Head of caudate nucleus (tissue), 42 donors: ENCODE results near the gene TRAPPC2L.

Experiments used
- DNase-seq, 42 donors: peaks; one replicate each; pipeline versions ENCODE4 v3.0.0 to v3.0.0-alpha.2; 2020 to 2021; ENCODE audit warnings: mixed read lengths in 7 of 42
- intact Hi-C: fragments of 100-400 bp; cut with DNase I; formaldehyde crosslinking; loops from one replicate; pipeline ENCODE4 v1.15.0; 2022

Gene TRAPPC2L

DNA sequence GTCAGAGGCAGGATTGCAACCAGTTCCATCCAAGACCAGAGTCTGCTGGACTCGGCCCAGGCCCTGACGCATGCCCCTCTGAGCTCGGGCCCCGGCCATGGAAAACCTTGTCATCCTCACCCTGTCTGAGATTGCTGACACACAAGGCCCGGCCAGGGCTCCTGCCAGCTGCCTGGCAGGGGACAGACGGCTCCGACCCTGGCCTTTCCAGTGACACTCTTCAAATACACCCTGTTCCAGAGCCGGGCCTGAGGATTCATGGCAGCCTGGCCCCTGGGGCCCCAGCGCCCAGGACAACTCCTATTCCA is 12.7 kb downstream of the TRAPPC2L start:
- intact Hi-C loops, result no loop called here
- no peak for DNase-seq

DNA sequence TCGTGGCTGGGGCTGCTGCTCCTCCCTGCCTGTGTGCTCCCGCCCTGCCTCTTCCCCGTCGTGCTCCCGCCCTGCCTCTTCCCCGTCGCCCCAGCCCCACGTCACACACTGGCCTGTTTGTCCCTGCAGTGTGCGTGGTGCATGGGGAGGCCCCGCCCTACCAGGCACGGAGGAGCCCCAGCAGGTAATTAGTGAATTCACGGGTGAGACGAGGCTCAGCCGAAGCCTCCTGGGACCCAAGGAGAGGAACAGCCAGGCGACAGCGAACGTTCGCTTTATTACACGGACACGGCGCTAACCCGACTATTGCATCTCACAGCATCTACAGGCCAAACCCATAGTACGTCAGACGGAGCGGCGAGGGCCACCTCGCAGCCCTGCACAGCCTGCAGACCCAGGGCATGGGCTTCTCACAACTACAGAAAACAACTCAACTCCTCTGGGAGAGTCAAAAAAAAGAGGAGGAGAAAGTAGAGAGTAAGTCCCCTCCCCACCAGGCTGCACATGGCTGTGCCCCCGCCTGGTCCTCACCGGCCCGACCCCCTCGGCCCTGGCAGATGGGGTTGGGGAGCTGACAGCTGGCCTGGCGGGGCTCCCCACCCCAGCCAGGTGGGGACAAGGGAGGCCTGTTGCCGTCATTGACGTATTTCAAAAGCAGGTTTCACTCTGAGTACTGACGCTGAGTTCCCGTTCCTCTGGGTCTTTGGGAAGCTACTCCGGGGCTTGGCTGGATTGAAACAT is 13.9 kb downstream of the TRAPPC2L start:
- DNase-seq, result no peak
- intact Hi-C loops, result no loop called here

DNA sequence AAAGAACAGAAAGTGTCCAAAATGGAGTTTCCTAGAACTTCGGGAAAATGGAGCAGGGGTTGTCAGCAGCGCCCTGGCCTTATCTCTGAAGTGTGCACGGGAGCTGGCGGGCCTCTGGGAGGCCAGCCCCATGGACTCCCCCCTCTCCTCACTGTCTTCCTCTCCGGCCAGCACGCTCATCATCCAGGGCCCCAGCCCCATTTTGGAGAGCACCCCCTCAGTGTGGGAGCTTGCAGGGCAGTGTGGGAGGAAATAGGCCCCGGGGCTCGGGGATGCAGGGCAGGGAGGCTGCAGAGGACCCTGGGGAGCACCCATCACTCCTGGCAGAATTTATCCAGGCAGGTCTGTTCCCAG is 14.4 kb downstream of the TRAPPC2L start:
- DNase-seq, result no peak
- intact Hi-C loops, result no loop called here

DNA sequence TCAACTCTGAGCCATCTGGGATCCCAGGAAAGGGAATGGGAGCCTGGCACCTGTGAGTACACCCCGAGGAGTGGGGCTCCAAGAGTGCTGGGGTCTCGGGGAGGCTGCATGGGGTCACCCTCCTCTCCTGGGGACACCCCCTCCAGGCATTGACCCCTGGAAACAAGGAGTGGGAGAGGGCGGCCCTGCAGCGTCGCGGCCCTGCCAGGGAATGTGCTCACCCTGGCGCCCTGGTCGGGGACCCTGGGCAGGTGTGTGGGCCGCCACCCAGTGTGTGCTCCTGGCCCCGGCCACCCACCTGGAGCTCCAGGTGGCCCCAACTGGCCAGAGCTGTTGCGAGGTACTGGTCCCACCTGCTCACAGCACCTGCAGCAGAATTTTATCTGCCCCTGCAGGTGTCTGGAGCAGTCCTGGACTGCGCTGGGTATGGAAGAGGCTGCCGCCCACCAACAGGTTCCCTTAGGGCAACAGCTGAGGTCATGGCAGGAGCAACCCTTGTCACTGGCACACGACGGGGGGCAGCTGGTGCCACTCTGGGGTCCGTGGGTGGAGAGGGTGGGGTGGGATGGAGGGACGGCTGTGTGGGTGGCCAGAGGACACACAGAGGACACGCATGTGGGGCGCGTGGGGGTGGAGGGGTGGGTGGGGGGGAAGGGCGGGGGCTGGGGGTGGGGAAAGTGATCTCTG is 14.9 kb downstream of the TRAPPC2L start:
- intact Hi-C loops, result no loop called here
- DNase-seq, result no peak

DNA sequence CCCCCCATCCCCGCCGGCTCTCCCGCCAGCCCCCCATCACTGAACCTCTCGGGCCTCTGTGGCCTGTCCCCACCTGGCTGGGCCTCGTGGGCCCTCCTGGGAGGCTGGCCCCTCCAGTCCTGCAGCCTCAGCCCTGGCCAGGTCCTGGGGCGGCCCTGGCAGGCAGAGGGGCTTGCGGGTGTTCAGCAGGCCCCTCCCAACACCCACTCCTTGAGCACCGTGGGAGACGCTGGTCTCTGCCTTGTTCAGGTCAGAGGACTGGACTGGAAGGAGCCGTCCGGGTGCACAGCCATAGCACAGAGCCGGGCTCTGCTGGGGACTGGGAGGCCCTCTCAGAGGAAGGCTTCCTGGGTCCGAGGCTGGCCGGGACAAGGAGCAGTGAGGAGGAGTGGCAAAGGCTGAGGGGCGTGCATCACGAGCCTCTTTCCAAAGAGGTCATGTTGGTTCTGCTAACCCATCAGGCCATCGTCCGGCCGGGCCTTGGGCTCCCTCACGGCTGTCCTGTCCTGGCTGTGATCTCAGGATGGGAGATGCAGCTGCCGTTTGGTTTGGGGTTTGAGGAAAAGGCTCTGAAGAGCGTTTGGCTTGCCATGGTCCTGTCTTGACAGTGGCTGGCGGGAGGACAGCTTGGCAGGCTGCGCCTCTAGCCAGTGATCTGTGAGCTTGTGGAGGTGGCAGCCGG is 15.9 kb downstream of the TRAPPC2L start:
- no peak for DNase-seq
- intact Hi-C loops, result no loop called here

DNA sequence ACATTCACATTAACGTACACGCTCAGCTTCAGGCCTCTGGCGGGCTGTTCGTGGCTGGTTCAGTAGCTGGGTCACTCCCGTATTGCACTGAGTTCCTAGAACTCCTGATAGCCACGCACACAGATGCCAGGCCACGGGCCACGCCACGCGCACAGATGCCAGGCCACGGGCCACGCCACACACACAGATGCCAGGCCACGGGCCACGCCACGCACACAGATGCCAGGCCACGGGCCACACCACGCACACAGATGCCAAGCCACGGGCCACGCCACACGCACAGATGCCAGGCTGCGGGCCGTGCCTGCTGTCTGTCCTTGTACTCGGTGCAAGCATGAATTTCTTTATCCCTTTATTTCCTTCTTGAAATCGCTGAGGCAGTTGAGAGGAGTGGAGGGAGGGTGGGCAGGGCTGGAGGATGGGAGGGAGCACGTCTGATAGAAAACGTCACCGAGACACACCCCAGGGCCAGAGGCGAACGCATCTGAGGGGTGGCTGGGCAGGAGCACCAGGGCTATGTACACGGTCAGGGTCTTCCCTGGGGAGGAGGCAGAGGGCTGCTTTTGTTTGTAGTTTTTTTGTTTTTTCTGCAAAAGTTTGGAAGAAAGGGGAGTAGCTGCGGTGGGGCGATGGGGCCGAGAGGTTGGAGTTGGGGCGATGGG is 18.1 kb downstream of the TRAPPC2L start:
- DNase-seq, result no peak

DNA sequence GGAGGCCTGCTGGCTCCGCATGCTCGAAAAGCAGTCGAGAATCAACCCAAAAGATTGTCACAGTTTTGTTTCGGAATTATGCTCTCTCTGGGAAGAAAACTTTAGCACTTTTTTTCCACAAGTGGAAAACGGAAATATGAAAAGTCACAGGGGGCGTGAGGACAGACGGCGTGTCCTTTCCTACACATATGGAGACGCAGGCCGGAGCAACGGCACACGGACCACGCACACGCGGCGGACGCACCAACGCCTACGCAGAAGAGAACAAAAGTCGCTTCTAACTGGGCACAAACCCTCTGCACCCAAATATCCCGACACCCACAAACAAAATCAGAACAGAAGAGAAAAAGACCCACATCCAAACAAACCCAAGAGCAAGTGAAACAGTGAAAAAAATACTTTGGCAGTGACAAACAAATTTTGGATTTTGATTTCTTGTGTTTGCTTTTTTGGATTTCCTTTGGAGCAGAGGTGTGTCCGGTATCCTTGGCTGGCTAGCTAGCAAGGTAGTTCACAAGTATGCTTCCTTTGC is 18.8 kb downstream of the TRAPPC2L start:
- no peak for DNase-seq
- intact Hi-C loops, result no loop called here

More for the DNA sequence above, 18.1 kb downstream of the TRAPPC2L start:
- intact Hi-C loops, result no loop called here

DNA sequence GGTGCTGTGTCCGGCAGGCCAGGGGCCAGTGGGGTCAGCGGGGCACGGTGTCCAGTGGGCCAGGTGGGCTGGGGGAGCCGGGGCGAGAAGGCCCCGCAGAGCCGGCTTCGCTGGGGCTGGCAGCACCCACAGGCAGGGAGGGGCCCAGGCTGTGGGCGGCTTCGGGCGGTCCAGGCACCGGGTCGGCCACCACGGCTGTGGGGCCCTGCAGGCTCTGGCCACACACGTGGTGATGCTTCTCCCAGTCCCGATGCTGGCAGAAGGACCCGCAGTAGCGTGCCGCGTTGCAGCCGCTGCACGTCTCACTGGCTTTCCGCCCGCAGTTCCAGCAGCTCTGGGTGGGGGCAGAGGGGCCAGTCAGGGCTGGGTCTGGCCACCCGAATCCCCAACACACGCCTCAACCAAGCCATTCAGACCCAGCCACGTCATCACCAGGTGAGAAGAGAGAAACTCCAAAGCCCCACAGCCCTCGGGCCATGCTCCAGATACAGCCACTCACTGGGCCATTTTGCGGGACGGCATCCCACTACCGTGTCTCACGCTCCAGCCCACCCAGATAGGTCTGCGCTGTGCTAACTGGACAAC is 20.1 kb downstream of the TRAPPC2L start:
- intact Hi-C loops, result no loop called here
- no peak for DNase-seq

DNA sequence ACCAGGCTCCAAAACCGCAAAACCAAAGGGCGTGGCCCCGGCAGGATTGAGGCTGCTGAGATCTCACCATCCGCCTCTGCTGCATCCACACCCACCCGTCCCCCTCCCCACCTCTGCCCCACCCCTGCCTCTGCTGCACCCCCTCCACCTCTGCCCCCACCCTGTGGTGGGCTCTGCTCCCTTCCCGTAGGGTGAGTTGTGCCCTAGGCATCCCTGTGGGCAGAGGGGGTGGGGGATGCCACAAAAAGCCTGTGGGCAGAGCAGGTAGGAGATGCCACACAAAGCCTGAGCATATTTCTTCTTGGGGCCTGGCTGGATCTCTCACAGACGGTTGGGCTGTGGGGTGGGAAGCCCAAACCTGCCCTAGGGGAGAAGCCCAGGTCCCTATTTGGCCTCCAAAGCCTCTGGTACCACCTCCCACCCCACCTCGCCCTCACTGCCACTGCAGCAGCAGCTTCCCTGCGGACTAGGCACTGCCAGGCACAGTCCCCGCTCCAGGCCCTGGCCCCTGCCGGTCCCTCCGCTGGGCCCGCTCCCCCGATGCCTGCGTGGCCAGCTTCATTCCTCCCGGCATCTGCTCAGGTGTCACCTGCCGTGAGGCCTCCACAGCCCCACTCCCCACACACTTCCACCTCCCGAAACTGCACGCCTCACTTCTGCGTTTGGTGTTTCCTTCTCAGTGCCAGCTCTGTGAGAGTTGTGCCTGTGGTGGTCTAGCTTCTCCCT is 20.8 kb downstream of the TRAPPC2L start:
- intact Hi-C loops, result no loop called here
- DNase-seq, result no peak

DNA sequence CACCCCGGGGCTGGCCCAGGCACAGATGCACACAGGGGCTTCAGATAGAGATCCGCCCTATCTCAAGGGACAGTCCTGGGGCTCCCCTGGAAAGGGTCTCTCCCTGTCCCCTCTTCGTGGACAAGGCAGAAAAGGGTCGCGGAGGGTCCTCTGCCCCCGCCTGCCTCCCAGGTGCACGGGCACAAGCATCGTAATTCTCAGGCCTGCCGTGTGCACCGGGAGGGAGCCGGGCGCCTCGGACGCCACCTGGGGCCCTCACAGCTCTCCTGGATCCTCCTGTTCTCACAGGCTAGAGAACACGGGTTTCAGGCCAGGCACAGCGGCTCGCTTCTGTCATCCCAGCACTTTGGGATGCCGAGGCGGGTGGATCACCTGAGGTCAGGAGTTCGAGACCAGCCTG is 21.4 kb downstream of the TRAPPC2L start:
- intact Hi-C loops, result no loop called here
- DNase-seq, result no peak

DNA sequence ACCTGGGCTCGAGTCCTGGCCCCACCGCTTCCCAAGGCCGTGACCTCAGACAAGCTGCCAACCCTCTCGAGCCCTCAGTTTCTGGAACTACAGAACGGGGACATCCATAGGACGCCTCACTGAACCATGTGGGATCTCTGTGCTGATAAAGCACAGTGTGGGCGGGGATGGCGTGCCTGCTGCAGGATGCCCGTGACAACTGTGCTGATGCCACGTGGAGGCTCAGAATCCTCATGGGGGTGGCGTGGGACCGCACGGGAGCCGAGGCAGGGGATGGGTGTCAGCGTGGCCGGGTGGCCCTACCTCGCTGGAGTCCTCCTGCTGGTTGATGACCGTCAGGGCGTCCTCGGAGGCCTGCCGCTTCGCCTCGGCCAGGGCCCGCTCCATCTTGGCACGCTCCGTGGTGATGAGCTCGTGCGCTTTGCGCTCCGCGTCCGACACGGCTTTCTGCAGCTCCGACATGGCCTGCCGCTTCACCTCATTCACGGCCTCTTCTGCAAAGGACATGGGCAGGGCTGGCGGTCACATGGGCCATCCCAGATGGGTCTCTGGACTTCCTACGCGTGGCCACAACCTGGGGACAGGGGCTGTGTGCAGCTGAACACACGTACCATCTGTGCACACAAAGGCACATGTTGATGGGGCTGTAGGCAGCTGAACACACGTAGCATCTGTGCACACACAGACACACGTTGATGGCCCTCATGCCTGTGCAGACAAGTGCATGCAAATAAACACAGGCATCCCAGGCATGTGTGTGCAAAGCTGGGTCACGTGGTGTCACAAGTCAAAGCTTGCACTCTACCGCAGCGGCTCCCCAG is 22.2 kb downstream of the TRAPPC2L start:
- DNase-seq, result peak in 41 of 42 donors; percentile 14 to 81 (median 52)
- intact Hi-C loops, result no loop called here

DNA sequence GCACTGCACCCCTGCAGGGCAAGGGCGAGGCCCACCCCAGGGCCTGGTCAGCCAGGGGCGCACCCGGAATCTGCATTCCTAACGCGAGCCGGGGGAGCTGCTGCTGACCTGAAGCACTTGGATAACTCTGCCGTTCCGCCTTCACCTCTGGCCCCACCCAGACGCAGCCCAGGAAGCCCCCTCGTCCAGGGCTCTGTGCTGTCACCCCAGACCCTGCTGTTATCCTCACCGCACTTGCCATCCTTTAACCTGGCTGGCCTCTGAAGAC is 22.8 kb downstream of the TRAPPC2L start:
- intact Hi-C loops, result no loop called here
- DNase-seq, result no peak

DNA sequence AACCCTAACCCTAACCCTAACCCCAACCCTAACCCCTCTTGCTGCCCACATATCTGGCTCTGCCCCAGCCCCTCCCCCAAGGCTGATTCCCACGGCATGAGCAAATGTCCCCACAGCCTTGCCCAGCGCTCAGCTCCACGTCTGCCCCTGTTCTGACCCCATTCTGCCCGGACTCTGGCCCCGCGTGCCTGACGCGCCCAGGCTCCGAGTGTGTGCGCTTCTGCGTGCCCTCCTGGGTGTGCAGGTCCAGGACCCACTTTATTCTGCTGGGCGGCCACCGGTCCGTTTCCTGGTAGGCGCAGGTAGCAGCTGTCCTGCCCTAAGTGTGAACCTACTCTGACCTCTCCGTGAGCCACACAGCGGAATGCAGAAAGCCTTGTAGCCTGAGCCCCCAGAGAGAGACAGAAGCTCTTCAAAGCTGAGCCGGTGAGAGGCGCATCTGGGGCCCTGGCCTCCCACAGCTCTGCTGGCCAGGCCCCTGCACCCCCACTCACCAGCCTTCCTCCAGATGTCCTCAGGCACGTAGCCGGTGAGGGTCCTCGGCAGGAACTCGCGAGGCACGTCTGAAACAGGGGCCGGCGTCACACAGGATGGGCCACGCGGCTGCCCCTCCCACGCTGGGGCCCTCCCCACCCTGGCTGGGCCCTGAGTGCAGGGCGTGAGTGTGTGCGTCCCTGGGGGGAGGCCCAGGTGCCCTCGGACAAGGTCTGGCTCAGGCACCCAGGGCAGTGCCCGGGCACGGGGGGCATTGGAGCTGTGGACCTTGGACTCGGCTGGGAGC is 23.5 kb downstream of the TRAPPC2L start:
- intact Hi-C loops, result no loop called here
- no peak for DNase-seq

DNA sequence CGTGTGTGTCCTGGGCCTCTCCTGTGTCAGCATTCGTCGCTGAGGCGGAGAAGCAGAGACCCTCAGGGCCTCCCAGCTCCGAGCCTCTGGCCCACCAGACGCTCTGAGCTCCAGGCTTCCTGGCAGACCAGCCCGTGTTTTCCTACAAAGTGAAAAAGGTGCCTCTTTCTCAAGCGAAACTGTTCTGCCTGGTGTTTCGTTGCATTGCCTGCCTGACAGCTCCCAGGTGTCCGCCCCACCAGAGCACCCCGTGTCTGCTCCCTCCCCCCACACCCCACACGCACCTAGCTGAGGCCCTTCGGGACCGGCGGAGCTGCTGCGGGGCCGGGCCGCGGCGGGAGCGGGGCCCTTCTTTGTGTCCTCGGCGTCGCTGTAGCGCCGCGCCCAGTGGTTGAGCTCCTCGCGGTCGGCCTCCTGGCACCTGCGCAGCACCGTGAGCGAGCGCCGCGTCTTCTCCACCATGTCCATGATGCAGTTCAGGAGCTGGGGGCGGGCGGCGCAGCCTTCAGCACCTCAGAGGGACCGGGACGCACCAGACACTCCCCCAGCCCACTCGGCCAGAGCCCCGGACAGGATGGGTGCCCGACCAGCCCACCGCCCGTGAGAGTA is 24.2 kb downstream of the TRAPPC2L start:
- DNase-seq, result no peak

DNA sequence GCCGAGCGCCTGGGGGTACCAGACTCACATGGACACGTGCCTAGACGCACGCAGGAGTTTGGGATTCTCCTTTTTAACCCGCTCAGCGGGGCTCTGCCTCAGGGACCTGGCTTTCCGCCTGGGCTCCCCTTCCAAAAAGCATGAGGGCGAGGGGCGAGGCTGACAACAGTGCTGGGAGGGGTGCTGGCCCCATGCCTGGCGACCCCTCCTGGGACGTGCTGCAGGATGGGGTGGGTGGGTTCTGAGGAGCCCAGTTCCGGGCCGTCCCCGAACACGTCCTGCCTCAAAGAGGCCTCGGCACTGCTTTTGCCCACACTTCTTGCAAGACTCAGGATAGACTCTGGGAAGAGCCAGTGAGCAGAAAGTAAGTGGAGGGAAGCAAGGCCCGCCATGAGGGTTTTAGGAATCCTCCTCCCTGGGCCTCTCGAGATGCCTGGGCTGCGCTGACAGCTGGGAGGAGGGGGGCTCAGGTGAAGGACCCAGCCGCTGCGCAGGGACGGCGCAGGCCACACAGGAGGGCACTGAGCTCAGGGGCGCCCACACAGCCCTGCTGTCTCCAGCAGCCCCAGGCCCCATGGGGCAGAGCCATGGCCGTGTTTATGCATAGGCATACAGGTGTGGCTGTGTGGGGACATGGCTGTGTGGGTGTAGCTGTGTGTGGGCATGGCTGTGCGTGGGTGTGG is 24.9 kb downstream of the TRAPPC2L start:
- intact Hi-C loops, result no loop called here
- DNase-seq, result no peak

More for the DNA sequence above, 24.2 kb downstream of the TRAPPC2L start:
- intact Hi-C loops, result no loop called here

DNA sequence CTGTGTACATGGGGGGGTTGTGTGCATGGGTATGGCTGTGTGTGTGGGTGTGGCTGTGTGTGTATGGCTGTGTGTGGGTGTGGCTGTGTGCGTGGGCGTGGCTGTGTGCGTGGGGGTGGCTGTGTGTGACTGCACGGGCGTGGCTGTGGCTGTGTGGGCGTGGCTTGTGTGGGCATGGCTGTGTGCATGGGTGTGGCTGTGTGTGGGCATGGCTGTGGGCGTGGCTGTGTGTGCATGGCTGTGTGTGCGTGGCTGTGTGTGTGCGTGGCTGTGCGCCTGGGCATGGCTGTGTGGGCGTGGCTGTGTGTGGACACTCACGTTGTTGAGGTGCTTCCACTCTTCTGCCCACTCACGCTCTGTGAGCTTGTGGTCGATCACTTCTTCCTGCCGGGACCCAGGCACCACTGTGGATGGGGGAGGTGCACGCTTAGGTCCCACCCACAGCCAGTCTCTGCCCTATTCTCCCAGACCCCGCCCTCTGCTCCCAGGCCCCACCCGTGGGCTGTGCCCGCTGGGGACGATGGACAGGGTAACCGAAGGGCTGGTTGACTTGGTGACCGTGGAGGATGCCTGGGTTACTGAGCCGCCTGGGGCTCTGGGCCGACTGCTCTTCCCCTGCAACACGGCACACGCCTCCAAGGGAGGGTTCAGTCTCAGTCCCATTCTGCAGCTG is 25.6 kb downstream of the TRAPPC2L start:
- intact Hi-C loops, result no loop called here
- peak in 1 of 42 donors; percentile 30 for DNase-seq
